NCI-H2196 treated with DMSO at 0.1 percent for 48 hours (cell line): ENCODE data around the gene PLD6.

ENCODE experiments used
- DNase-seq: peaks from one replicate; lab custom pipeline; 2025; ENCODE audit not compliant: unreplicated experiment; lab: John Stamatoyannopoulos, UW

Gene PLD6

GRCh38 chr17:17227608-17228520 lies 21.7 kb upstream of the PLD6 start:
- no peak for DNase-seq

- no peak for DNase-seq
These were observed 20.5 kb upstream of the PLD6 start for GRCh38 chr17:17226451-17227265.

GRCh38 chr17:17225901-17226300 lies 19.8 kb upstream of the PLD6 start:
- DNase-seq = no peak

- no peak for DNase-seq
These were observed 18.0 kb upstream of the PLD6 start for GRCh38 chr17:17224137-17224536.

- no peak for DNase-seq
These were observed 17.6 kb upstream of the PLD6 start for GRCh38 chr17:17223736-17224135.

- no peak for DNase-seq
These were observed 15.2 kb upstream of the PLD6 start for GRCh38 chr17:17221329-17221728.

GRCh38 chr17:17220529-17220928 lies 14.4 kb upstream of the PLD6 start:
- DNase-seq = peak; percentile 40

GRCh38 chr17:17217995-17218394 lies 11.9 kb upstream of the PLD6 start:
- DNase-seq = no peak

- DNase-seq = no peak
These were observed 10.6 kb upstream of the PLD6 start for GRCh38 chr17:17216776-17217175.

- no peak for DNase-seq
These were observed 10.1 kb upstream of the PLD6 start for GRCh38 chr17:17216236-17216635.

GRCh38 chr17:17215575-17215974 lies 9.4 kb upstream of the PLD6 start:
- no peak for DNase-seq

GRCh38 chr17:17214646-17215436 lies 8.7 kb upstream of the PLD6 start:
- no peak for DNase-seq

- no peak for DNase-seq
These were observed 7.6 kb upstream of the PLD6 start for GRCh38 chr17:17213775-17214174.

- DNase-seq = no peak
These were observed 1.9 kb upstream of the PLD6 start for GRCh38 chr17:17207998-17208397.

- no peak for DNase-seq
These were observed 791 bp upstream of the PLD6 start for GRCh38 chr17:17206913-17207335.

GRCh38 chr17:17205368-17206123 lies 587 bp downstream of the PLD6 start:
- DNase-seq = no peak

GRCh38 chr17:17204635-17205231 lies 1.4 kb downstream of the PLD6 start:
- DNase-seq = no peak

- no peak for DNase-seq
These were observed 2.0 kb downstream of the PLD6 start for GRCh38 chr17:17204041-17204591.

- no peak for DNase-seq
These were observed 2.9 kb downstream of the PLD6 start for GRCh38 chr17:17203173-17203730.
